ENCODE data around the gene PLEKHN1.
A peak's percentile ranks its signal among the peaks of the same experiment; 100 is the strongest.
"Not testable (repeated sequence)": the region's sequence is repeated elsewhere in the genome, so short reads cannot be mapped to it uniquely, and the experiment has no call there.

Gene PLEKHN1

DNA sequence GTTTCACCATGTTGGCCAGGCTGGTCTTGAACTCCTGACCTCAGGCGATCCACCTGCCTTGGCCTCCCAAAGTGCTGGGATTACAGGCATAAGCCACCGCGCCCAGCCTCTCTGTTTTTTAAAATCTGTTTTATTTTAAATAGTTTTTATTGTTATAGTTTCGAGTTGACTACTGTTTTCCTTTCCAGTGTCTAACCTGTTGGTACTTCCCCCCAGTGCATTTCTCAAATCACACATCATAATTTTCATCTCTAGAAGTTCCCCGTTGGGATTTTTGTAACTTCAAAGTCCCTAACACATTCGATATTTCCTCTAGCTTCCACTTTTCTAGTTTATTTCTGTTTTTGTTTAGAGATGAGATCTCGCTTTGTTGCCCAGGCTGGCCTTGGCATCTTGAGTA lies 26.1 kb downstream of the PLEKHN1 start:
- no peak for DNase-seq (ENCODE audit: low spot score)

DNA sequence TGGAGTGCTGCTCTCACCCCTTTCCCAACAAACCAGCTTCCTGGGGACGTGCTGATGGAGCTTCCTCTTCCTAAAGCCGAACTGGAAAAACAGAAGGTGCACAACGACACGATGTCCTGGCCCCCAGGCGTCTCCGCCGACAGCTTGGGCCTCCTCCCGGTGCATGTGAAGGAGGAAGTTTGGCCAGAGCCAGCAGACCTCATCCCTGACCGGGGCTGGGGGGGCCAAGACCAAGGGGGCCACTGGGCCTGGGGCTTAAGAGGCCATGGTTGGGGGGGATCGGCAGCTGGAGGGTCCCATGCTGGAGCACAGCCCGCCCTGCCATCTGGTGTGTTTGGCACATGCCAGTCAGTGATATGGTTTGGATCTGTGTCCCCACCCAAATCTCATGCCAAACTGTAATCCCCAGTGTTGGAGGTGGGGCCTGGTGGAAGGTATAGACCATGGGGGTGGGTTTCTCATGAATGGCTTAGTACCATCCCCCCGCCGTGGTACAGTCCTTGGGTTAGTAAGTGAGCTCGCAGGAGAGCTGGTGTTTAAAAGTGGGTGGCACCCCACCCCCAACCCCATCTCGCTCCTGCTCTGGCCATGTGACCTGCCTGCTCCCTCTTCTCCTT lies 27.2 kb downstream of the PLEKHN1 start:
- DNase-seq (ENCODE audit: low spot score): no peak

DNA sequence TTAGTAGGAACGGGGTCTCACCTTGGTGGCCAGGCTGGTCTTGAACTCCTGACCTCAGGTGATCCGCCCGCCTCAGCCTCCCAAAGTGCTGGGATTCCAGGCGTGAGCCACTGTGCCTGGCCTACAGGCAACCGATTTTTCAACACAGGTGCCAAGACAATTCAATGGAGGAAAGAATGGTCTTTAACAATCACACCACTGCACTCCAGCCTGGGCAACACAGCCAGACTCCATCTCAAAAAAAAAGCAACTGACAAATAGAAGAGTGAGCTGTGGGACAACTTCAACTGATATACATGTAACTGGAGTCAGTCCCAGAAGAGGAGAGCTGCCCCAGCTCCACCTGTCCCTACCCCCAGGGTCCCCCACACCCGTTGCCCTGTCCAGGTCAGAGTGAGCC lies 28.3 kb downstream of the PLEKHN1 start:
- not testable (repeated sequence) for DNase-seq (ENCODE audit: low spot score)

DNA sequence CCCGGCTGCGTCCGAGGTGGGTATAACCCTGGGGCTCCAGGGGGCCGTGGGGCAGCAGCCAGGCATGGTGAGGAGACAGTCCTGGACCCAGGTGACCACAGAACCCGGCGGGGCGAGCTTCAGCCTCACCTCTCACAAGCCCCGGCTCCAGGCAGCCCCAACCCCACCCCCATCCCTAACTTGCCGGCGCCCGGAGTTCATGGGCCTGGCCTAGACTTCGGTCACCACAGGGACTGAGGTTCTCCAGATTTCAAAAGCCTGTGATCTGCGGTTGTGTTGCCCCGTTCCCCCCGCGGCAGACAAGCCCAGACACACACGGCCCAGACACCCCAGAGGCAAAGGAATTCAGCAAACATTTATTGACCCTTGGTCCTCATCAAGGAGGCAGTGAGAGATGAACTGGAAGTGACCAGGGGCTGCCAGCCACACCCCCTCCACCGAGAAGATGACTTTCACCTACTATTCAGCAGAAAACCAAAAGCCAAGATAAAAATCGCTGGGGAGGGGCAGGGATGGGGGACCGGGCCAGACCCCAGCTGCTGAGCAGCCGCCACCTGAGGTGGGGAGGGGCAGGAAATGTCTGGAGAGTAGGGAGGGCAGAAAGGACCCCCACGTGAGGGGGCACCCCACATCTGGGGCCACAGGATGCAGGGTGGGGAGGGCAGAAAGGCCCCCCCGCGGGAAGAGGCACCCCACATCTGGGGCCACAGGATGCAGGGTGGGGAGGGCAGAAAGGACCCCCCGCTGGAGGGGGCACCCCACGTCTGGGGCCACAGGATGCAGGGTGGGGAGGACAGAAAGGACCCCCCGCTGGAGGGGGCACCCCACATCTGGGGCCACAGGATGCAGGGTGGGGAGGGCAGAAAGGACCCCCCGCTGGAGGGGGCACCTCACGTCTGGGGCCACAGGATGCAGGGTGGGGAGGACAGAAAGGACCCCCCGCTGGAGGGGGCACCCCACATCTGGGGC lies 29.7 kb downstream of the PLEKHN1 start:
- DNase-seq (ENCODE audit: low spot score): no peak

DNA sequence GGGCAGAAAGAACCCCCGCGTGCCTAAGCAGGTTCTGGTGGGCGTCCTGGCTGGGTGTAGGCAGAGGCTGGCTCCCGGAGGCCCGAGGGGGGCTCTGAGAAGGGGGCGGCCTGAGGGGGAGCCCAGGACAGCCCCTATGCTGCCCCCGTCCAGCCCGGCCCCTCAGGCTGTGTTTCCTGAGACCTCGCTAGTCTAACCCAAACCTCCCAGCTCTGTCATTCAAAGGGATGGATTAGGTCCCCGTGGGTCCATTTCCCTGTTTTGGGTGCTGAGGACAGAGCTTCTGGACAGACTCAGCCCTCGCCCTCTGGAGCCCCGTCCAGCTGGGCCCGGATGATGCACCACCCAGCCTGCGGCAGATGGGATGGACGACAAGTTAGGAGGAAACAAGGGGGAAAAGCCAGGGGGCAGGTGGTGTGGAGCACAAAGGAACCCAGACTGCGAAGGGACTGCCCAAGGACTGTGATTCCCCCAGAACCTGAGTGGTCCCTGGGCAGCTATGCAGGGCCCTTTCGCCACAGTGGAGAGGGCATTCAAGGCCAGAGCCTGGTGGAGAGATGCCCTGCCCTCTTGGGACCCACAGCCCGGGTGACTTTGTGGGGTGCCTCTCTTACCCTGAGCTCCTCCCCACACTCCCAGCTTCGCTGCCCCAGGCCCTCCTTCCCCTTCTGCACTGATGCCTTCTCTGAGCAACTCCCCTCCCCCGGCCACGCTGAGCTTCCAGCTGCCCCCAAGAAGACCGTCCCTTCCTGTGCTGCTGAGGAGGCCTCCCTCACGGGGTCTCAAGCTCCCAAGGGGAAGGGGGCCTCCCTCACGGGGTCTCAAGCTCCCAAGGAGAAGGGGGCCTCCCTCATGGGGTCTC lies 30.8 kb downstream of the PLEKHN1 start:
- DNase-seq (ENCODE audit: low spot score): no peak

DNA sequence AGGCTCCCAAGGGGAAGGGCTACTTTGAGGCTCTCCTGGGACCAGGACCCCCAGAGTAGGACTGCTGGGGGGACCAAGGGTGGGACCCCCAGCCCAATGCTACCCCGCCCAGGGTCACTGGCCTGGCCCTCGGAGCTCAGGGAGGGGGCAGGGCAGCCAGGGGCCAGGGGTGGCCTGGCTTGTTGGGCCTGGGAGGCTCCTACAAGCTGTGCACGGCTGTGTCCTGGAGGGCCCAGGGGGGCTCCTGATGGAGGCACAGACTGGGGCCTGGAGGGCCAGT lies 31.4 kb downstream of the PLEKHN1 start:
- no peak for DNase-seq (ENCODE audit: low spot score)

DNA sequence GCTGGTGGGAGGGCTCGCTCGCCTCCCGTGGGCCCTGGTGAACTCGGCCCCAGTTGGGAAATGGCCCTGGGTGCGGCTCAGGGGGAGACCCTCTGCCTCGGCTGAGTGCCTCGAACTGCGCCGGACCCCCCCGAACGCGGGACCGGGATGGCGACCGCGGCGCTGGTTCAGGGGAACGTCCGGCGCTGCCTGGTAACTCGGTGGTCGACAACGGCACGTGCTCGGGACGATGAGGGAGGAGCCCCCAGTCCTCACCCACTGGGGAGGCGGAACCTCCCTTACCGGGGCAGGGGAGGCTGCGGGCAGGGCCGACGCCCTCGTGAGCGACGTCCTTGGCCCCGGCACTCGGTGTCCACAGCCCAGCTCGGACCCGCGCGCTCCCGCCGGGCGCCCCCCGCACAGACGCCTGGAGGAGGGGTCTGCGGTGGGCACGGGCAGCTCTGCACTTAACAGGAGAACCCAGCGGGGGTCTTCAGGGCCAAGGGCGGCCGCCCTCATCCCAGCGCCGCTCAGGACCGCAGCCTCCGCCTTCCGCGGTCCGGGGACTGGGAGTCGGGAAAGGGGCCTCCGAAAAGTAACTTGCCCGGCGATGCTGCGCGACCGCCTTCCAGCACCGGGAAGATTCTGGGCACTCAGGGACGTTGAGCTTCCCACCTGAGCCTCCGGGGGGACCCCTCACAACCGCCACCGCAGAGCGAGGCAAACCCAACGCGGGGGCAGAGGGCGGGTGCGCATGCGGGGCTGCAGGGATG lies 31.9 kb downstream of the PLEKHN1 start:
- no peak for DNase-seq (ENCODE audit: low spot score)

DNA sequence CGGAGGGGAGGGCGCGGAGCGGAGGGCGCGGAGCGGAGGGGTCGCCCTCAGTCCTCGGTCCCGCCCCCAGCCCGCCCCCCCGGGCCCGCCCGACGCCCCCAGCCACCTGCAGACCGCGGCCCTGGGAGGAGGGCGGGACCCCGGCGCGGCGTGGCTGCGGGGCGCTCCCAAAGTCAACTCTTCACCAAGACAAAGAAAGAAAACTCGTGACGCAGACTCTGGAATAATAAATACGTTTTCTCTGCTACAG lies 32.4 kb downstream of the PLEKHN1 start:
- no peak for DNase-seq (ENCODE audit: low spot score)

DNA sequence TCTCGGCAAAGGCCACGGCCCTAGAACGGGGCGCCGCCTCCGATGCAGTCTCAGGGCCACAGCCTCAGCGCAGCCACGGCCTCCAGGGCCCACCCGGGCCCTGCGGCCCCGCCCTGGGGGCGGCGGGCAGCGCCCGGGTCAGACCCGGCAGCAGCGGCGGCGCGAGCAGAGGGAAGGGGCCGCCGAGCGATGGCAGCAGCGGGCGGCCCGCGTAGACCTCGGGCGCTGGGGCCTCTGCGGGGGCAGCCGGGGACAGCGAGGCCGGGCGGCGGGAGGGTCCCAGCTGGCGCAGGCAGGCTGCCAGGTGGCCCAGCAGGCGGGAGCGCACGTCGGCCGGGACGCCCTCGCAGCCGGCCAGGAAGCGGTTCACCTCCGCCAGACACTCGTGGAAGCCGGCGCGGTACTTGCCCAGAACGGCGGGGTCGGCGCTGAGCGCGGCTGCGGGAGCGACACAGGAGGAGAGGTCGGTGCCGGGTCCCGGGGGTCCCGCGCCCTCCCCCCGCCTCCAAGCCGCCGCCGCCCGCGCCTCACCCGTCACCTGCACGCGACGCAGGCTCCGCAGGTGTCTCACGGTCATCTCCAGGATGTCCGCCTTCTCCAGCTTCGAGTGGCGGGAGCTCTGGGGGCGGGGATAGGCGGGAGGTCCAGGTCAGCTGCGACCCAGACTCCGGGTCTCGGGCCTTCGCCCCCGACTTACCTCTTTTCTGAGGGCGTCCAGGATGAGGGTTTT lies 32.9 kb downstream of the PLEKHN1 start:
- DNase-seq (ENCODE audit: low spot score): no peak

DNA sequence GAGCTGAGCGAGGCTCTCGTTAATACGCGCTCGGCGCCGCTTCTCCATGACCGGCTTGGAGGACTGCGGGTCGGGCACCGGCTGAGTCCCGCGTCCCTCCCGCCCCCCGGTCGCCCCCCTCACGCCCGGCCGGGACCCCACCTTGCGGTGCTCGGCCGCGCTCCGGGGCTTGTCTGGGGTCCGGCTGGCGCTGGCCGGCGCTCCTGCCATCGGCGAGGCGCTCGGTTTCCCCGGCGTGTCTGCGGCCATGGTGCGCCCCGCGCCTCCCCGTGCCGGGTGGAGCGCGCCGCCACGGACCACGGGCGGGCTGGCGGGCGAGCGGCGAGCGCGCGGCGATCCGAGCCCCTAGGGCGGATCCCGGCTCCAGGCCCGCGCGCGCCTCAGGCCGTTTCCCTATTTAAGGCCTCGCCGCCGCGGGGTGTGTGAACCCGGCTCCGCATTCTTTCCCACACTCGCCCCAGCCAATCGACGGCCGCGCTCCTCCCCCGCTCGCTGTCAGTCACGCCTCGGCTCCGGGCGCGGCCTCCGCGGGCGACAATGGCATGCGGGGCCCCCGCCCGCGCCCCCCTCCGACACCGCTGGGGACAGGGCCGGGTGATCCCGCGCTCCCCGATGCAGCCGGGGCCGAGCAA lies 33.6 kb downstream of the PLEKHN1 start, which contains the start of gene HES4:
Gene HES4 (minus strand): TSS at position 373 of the 632 bp plus-strand sequence. CDS start 124 bp downstream, at position 249.
- DNase-seq (ENCODE audit: low spot score): no peak

DNA sequence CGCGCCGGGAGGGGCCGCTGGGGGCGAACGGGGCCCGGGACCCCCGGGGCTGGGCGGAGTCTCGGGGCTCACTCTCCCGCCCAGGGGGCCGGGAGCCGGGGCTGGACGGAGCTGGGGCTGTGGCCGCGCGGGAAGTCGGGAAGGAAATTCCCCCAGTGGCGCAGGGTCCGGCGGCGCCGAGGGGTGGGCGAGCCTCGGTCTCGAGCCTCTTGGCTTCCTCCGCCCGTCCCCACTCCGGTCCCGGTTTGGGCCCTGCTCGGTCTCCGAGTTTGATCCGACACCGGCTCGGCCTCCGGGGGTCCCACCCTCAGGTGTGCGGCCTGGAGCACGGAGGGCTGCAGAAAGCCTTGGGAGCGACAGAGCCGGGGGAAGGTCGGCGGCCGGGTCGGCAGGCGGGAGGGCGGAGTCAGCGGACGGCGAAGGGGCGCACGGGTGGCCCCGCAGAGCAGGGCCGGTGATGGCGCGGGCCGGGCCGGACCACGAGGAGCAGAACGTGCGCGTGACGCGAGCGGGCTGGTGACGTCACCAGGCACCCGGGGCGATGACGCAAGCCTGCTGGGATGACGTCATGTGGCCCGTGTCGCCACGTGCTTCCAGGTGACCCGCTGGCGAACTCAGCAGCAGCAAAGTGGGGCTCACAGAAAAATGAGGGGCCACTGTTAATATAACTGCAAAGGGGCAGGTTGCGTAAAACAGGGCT lies 34.2 kb downstream of the PLEKHN1 start:
- DNase-seq (ENCODE audit: low spot score): peak; percentile 40

DNA sequence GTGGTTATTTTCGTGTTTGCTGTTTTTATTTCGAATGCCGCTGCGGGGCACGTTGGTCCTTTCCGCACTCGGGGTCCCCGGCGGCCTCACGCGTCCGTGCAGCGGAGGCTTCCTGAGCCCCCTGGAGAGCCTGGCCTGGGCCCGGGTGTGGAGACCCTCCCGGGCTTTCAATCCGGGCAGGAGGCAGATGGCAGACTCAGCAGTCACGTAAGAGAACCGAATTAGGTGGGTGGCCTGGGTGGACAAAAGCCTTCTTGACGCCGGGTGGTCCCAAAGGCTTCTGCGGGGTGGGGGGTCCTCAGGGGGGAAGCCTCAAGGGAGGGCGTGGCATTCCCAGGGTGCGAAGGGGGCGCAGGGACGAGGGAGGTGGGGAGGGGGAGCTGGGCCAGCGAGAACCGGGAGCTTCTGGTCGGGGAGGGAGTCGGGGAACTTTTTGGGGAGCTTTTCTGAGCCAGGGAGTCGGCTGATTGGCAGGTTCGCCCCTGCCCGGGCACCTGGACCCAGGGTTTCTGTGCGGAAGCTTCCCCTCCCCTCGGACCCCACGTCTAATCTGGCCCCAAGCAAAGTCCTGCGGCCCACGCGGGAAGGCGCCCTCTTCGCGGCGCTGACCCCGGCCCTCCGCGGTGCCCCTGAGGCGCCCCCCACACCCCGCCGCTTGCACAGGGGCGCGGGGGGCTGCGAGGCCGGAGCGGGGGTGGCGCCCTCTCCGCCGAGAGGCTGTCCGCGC lies 34.9 kb downstream of the PLEKHN1 start:
- DNase-seq (ENCODE audit: low spot score): no peak

DNA sequence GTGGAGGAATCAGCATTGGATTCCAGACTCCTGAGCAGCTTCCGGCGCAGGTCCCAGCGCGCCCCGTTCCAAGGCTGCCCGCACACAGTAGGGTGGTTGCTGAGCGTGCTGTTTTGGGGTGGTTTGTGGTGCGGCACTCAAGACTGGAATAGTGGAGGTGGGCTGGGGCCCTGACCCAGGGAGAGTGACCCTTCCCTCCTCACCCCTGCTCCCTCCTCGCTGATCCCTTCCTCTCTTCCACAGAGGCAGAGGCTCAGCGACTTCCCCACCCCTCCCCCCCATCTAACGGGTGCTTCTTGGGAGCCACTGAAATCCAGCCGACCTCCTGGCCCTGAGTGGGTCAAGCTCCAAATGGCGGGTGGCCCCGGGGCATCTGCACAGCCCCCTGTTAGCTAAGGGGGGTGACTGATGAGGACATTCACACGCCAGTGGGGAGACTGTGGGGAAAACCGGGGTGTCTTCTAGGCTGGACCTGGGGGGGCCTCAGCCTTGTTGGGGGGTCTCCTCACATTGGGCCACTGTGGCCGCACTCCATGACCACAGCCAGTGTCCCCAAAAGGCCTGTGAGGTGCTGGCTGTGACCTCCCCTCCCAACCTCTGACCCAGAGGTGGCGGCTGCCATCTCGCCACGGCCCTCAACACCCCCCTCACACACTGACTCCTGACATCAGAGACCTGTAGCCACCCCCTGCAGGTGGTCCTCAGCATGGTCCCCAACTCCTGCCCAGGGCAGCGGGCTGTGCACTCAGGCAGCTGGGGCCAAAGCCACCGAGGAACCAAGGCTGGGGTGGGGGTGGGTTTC lies 37.5 kb downstream of the PLEKHN1 start:
- DNase-seq (ENCODE audit: low spot score): no peak

DNA sequence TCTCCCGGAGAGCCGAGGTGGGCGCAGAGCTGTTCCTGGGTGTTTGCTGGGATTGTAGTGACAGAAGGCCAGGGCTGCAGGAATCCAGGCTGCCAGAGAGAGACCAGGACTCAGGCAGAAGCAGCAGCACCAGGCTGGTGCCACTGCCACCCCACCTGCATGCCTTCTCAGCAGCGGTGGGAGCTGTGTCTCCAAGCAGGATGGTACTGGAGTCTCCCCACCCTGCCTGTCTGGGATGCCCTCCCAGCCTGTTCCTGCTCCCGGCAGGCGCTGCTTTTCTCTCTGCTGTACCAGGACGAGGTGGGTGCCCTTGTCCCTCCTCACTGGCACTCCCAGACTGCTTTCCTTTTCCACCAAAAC lies 38.1 kb downstream of the PLEKHN1 start:
- no peak for DNase-seq (ENCODE audit: low spot score)

DNA sequence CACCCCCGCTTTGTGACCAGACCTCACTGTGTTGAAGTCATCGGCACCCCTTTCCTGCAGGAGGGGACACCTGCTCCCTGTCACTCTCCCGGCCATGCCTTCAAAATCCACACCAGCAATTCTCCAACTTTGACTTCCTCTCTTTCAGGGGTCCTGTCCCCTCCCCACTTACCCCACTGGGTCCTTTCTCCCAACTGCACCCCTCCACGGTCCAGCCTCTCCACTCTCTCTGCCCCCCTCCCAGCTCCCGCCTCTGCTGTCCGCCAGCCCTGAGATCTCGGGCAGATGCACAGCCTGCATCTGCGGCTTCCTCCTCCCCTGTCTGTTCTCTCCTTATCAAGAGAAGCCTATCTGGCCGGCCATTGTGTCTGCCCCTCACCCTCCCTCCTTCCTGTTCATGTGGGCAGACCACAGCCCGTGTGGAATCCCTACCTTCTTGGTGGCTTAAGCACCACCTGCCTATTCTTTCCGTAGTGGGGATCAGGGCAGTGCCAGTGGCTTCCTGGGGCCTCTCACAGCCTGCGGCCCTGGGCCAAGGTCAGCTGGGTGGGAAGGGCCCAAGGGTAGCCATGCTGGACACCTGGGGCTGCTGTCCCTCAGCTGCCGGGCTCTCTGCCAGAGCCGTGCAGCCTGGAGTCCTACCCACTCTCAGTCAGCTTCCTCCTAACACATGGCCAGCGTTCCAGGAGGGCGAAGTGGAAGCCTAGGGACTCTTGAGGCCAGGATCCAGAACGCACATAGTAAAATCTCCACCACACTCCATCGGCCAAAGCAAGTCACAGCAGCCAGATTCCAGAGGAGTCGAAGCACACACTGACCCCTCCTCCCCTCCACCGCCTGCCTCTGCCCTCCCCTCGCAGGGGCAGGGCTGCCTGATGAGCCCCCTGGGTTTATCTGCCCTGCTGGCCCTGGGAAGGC lies 38.8 kb downstream of the PLEKHN1 start:
- no peak for DNase-seq (ENCODE audit: low spot score)

DNA sequence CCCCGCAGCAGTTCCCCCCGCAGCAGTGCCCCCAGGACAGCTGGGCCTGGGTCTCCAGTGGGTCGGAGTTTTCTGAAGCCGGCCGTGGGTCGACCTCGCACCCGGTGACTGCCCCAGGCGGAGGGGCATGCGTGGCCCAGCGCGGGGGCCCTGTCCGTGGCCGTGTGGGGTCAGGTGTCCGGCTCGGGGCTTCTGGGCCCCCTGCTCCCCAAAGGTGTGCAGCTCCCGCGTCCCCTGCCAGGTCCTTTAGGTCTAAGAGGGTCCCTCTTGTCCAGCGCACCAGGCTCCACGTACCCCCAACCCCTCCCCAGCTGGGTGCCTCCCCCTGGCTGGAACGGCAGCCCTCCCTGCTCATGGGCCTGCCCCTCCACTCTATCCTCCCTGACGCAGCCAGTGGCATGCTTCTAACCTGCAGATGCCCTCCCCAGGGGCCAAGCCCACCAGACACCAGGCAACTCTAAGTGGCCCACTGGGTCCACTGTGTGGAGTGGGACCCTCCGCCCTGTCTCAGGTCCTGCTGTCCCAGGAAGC lies 39.6 kb downstream of the PLEKHN1 start:
- DNase-seq (ENCODE audit: low spot score): no peak

DNA sequence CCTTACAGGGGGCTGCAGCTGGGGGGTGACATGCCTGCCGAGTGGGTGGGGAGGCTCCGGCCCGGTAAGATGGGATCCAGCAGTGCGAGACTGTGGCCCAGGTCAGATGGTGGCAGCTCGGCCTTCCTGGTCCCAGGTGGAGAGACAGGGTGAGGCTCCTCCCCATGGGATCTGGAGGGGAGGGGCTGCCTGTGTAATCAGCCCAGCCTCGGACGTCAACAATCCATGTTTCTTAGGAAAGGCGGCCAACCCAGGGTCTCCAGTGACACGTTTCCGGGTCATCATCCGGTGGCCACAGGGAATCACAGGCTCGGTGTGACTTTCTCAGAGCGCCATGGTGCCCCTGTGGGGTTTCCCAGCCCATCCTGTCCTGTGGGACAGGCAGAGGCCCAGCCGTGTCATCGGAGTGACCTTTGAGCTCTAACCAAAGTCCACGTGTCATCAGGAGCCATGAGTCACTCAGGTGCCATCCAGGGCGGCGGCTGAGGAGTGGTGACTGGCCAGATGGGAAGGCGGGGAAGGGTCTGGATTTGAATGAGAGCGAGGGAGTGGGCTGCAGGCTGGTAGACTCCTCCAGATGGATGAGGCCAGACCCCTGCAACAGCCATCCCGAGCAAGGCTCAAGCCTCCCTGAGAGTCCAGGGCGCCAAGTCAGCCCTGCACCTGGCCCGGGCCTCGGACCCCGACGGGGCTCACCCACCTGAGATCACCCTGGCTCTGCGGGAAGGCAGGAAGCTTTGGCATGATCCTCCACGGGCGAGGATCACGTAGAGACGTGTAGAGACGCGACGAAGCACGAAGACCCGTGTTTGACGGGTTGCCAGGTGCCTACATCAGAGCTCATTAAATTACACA lies 40.2 kb downstream of the PLEKHN1 start:
- no peak for DNase-seq (ENCODE audit: low spot score)
